DMS 273 (cell line): ENCODE measurements around the gene PDE3B.
"Not testable (repeated sequence)": the region's sequence is repeated elsewhere in the genome, so short reads cannot be mapped to it uniquely, and the experiment has no call there.

Experiments used
- DNase-seq: peaks from one replicate; lab custom pipeline; 2025; ENCODE audit not compliant: unreplicated experiment; lab: John Stamatoyannopoulos, UW

Gene PDE3B

DNA sequence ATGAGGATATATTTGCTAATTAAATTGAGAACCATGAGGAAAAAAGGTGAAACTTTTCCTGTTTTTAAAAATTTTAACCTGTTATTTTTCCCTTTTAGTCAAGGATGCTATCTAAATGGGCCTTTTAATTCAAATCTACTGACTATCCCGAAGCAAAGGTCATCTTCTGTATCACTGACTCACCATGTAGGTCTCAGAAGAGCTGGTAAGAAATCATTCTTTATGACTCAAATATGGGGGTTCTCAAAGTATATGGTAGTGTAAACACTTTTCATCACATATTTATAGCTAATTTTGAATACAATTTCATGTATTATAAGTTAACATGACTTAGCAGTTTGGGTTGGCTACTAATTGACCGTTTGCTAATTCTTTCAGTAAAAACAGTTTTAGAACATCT lies 160.2 kb downstream of the PDE3B start:
- no peak for DNase-seq

DNA sequence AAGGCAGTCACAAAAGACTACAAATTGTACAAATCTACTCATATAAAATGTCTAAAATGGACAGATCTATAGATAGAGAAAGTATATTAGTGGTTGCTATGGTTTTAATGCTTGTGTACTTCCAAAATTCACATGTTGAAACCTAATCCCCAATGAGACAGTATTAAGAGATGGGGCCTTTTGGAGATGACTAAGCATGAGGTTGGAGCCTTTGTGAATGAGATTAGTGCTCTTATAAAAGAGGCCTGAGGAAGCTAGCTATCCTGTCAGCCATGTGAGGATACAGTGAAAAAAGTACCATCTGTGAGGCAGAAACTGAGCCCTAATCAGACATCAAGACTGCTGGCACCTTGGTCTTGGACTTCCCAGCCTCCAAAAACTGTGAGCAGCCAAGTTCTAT lies 165.9 kb downstream of the PDE3B start:
- peak; percentile 13 for DNase-seq

DNA sequence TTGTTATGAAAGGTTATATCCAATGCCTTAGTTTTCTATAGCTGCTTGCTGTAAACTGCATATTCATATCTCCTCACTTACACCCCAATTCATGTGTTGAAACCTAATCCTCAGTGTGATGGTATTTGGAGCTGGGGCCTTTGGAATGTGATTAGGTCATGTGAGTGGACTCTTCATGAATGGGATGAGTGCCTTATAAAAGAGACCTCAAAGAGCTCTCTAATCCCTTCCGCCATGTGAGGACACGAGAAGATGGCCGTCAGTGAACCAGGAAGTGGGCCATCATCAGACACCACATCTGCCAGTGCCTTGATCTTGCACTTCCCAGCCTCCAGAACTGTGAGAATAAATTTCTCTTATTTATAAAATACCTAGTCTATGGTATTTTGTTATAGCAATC lies 169.2 kb downstream of the PDE3B start:
- DNase-seq = no peak

- no peak for DNase-seq
These were observed 169.9 kb downstream of the PDE3B start for GRCh38 chr11:14813516-14813915.

DNA sequence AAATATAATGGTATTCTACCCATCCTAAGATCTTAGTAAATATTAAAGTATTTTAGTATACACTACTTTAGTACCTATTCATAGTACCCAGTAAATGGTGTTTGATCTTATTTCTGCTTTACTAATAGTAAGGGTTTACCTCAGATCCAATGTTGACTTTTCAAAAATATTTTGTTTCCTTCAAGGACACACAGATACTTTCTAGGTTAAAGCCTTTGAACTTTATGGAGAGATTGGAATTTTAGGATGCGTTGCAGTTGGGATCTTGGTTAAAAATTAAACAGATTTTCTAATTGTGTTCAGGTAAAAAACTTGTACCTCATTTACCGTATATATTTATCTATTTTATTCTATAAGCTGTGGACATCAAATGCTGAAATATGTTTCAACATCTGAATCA lies 175.2 kb downstream of the PDE3B start:
- no peak for DNase-seq

- DNase-seq = no peak
These were observed 176.0 kb downstream of the PDE3B start for GRCh38 chr11:14819596-14819995.

GRCh38 chr11:14821031-14821430 lies 177.4 kb downstream of the PDE3B start:
- no peak for DNase-seq

GRCh38 chr11:14826600-14826999 lies 183.0 kb downstream of the PDE3B start:
- DNase-seq = no peak

GRCh38 chr11:14835496-14836492 lies 192.2 kb downstream of the PDE3B start:
- DNase-seq = no peak

- DNase-seq = no peak
These were observed 198.4 kb downstream of the PDE3B start for GRCh38 chr11:14842002-14842401.

GRCh38 chr11:14852571-14853177 lies 209.1 kb downstream of the PDE3B start:
- DNase-seq = no peak

- DNase-seq = no peak
These were observed 210.5 kb downstream of the PDE3B start for GRCh38 chr11:14854057-14854456.

DNA sequence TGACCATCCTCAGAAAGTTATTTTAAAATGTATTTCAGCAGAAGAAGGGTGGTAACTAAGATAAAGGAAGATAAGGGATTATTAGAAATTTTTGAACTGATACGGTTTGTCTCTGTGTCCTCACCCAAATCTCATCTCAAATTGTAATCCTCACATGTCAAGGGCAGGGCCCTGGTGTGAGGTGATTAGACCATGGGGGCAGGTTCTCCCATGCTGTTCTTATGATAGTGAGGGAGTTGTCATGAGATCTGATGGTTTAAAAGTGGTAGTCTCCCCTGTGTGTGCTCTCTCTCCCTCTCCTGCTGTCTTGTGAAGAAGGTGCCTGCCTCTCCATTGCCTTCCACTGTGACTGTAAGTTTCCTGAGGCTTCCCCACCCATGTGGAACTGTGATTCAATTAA lies 212.3 kb downstream of the PDE3B start:
- no peak for DNase-seq

DNA sequence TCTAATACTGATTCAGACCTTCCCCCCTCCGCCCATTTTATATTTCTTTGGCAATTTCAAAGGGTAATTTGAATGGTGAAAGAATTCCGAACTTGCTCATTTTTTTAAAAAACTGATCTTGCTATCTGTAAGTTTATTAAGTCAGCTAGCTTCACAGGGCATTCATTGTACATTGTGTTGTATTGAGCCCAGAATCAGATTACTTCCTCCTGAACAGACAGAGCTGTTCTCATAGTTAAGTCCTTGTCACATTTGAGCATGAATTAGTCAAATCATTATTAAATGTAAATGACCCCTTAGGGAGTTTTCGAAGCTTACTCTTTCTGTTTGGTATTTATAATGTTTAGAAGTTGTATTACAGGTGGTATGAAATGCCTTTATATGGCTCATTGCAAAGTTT lies 214.0 kb downstream of the PDE3B start:
- DNase-seq = no peak

DNA sequence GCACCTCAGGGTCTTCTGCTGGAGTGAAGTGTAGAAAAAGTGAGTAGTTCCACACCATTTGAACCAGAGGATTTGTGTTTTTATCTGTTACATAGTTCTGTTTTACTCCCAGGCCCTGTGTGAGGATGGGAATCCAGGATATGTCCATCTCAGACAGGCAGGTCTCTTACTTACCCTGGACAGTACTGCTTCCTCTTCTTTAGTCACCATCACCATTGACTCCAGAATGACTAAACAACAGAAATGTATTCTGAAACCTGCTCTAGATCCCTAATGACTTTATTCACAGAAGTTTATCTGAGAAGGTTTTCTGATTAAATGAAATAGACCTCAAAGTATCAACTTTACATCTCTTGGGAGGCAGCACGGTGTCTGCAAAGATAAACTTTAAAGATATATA lies 214.8 kb downstream of the PDE3B start:
- no peak for DNase-seq

- DNase-seq = no peak
These were observed 216.9 kb downstream of the PDE3B start for GRCh38 chr11:14860511-14860910.

DNA sequence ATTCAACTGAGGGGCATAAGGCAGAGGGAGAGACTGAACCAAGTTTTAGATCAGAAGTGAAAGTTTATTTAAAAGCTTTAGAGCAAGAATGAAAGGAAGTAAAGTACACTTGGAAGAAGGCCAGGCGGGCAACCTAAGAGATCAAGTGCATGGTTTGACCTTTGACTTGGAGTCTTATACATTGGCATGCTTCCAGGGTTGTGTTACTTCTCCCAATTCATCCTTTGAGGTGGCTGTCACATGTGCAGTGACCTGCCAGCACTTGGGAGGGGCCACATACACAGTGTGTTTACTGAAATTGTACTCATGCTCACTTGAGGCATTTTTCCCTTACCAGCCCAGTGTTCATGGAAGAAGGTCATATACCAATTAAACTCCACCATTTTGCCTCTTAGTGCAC lies 218.1 kb downstream of the PDE3B start:
- DNase-seq = no peak

DNA sequence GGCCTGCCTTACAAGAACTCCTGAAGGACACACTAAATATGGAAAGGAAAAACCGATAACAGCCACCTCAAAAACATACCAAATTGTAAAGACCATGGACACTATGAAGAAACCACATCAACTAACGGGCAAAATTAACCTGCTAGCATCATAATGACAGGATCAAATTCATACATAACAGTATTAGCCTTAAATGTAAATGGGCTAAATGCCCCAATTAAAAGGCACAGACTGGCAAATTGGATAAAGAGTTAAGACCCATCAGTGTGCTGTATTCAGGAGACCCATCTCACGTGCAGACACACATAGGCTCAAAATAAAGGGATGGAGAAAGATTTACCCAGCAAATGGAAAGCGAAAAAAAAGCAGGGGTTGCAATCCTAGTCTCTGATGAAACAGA lies 220.2 kb downstream of the PDE3B start:
- DNase-seq = not testable (repeated sequence)

- no peak for DNase-seq
These were observed 228.4 kb downstream of the PDE3B start for GRCh38 chr11:14872032-14872431.

- no peak for DNase-seq
These were observed 230.0 kb downstream of the PDE3B start for GRCh38 chr11:14873632-14874031.

DNA sequence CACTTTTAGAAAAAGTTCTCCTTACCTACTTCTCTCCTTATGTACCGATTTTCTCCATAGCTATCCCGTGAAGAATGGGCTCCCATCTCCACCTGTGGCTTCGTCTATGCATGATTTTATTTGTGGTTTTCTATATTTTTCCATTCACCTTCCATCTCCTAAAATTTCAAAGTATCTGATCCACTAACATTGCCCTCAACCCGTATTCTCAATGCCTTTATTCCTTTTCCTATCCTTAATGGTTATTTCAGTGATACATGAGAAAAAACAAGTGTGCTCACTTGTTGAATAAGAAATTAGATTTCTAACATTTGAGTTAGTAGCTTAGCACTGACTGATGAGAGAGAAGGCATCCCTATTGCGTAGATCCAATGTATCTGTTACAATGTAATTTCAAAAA lies 231.6 kb downstream of the PDE3B start:
- DNase-seq = no peak

DNA sequence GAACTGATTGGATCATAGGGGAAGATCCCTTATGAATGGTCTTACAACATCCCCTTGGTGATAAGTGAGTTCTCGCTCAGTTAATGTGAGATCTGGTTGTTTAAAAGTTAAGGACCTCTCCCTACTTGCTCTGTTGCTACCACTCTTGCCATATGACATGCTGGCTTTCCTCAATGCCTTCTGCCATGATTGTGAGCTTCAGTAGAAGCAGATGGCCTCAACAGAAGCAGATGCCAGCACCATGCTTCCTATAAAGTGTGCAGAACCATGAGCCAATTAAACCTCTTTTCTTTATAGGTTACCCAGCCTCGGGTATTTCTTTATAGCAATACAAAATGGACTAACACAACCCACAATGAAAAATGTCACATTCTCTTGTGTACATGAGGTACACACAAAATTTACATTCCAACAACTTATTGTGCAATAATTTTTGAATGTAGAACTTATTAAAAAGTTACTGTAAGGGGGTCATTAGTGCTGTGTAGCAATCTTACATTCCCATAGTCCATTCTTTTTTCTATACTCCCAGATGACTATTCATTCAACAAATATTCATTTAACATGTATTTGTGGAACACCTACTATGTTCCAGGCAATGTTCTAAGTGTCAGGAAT lies 238.1 kb downstream of the PDE3B start:
- peak; percentile 48 for DNase-seq
